GM12872 (cell line): Measurements from ENCODE around the gene KRTAP19-3.

Experiments
- TF ChIP-seq, protein P1 (sequence below): IDR thresholded peaks from 3 replicates; pipeline ENCODE4 v1.5.1; 2011; ENCODE audit warnings: low read depth, mild to moderate bottlenecking, low read length, moderate library complexity; ENCODE audit not compliant: insufficient read depth

Gene KRTAP19-3

DNA sequence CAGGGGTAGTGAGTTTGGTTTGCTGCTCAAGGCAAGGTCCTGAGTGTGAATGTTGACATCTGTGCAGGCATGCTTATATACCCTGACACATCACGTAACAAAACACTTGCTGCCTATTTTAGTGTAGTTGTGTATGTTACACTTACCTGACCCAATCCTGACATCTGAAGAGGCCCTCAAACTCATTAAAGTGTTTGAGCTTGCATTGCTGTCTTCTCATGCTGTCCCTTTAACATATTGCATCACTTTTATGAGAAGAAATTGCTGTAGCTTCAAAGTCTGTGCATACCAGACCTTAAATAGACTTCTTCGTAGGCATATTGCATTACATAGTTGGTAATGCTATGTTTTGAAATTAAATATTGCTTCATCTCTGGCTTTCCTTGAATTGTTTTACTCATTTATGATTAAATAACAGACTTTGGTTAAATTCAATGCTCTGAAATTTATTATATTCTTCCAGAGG lies at the start of gene KRTAP19-3:
Gene KRTAP19-3 (minus strand): TSS at position 51 of the 466 bp plus-strand sequence. CDS start 56 bp downstream, outside the sequence.
- TF ChIP-seq, protein P1, sequence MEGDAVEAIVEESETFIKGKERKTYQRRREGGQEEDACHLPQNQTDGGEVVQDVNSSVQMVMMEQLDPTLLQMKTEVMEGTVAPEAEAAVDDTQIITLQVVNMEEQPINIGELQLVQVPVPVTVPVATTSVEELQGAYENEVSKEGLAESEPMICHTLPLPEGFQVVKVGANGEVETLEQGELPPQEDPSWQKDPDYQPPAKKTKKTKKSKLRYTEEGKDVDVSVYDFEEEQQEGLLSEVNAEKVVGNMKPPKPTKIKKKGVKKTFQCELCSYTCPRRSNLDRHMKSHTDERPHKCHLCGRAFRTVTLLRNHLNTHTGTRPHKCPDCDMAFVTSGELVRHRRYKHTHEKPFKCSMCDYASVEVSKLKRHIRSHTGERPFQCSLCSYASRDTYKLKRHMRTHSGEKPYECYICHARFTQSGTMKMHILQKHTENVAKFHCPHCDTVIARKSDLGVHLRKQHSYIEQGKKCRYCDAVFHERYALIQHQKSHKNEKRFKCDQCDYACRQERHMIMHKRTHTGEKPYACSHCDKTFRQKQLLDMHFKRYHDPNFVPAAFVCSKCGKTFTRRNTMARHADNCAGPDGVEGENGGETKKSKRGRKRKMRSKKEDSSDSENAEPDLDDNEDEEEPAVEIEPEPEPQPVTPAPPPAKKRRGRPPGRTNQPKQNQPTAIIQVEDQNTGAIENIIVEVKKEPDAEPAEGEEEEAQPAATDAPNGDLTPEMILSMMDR, result no peak

DNA sequence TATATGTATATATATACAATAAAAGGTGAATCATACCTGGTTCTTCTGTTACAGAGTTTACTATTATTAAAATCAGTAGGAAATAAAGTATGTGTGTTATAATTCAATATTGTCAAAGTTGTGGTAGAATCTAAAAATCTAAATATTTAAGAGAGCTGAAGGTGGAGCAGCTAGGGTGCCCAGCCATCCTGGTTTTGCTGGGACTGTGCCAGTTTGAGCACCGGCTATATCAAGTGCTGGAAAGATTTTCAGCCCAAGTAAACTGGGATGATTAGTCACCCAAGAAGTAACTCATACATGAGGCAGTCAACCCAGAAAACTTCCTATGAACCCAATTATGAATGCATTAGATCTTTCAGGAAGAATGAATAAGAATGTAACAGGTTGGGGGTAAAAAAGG lies 27.1 kb upstream of the KRTAP19-3 start:
- TF ChIP-seq, protein P1, result no peak

DNA sequence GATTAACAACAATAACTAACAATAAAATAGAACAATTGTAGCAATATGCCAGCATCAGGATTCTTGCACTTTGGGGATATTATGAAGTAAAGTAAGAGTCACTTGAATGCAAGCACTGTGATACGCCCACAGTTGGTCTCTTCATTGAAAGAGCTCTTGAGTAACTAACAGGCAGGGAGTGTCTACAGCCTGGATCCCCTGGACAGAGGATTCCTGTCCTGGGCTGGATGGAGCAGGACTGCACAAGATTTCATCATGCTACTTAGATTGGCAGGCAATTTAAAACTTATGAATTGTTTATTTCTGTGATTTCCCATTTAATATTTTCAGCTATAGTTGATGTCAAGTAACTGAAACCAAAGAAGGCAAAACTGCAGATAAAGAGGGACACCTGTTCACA lies 23.9 kb upstream of the KRTAP19-3 start:
- TF ChIP-seq, protein P1, result no peak

DNA sequence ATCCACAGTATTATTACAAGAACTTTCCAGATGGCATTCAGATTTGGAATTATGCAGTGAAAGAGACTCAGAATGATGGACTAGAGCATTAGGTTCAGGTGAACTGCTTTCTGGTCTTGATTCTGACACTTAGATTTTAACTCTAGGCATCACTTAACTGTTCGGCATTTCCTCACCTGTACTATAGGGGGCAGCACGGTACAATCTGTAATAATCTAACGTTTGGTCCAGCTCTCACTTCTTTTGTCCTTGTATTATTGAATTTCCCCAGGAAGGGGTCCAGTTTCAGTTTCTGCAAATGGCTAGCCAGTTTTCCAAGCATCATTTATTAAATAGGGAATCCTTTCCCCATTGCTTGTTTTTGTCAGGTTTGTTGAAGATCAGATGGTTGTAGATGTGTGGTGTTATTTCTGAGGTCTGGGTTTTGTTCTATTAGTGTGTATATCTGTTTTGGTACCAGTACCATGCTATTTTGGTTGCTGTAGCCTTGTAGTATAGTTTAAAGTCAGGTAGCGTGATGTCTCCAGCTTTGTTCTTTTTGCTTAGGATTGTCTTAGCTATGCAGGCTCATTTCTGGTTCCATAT lies 13.9 kb upstream of the KRTAP19-3 start:
- TF ChIP-seq, protein P1, result peak; percentile 42; the same call in 2 of the 3 replicates

DNA sequence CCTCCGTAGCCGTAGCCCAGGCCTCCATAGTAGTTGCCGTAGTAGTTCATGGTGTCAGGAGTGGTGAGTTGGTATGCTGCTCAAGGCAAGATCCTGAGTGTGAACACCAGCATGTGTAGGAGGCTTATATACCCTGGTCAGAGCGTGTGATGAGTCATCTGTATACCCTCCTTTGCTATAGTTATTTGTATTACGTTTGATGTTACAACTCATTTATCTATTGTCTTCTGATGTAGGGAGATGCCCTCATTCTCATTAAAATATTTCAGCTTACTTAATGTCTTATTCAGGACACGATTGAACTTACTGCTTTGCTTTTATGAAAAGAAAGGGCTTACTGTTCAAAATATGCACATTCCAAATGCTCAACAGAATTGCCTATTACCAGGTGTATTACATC lies 10.2 kb upstream of the KRTAP19-3 start, which contains the start of gene KRTAP19-5:
Gene KRTAP19-5 (minus strand): TSS at position 101 of the 400 bp plus-strand sequence. CDS start 51 bp downstream, at position 50.
- TF ChIP-seq, protein P1, result no peak

DNA sequence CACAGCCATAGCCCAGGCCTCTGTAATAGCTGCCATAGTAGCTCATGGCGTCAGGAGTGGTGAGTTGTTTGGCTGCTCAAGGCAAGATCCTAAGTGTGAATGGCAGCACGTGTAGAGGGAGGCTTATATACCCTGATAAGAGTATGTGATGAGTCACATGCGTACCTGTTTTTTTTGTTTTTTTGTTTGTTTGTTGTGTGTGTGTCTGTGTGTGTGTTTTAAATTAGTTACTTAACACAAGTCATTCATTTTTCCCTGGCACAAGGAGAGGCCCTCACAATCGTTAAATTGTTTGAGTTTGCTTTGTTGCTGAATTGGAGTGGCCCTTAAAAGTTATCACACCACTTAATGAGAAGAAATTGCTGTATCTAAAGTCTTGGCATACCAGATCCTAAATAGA lies 5.3 kb upstream of the KRTAP19-3 start, which contains the start of gene KRTAP19-4:
Gene KRTAP19-4 (minus strand): TSS at position 101 of the 400 bp plus-strand sequence. CDS start 55 bp downstream, at position 46.
- TF ChIP-seq, protein P1, result no peak

DNA sequence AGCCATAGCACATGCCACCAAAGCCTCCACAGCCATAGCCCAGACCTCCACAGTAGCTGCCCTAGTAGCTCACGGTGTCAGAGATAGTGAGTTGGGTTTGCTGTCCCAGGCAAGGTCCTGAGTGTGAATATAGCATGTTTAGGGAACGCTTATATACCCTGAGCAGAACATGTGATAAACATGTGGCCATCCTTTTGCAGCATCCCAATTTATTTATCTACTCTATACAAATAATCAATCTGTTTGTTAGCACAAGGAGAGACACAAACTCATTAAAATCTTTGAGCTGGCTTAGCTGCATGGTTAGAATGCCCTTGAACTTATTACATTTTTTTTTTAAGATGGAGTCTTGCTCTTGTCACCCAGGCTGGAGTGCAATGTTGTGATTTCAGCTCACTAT lies 4.5 kb downstream of the KRTAP19-3 start, which contains the start of gene KRTAP19-2:
Gene KRTAP19-2 (minus strand): TSS at position 101 of the 400 bp plus-strand sequence. CDS start 88 bp downstream, at position 13.
- TF ChIP-seq, protein P1, result no peak
